Astrocyte (in vitro differentiated cells and primary cell): ENCODE results near the gene ETV6.

ENCODE experiments used
- EZH2 ChIP-seq: IDR thresholded peaks from 2 replicates; pipeline ENCODE4 v1.6.1; 2012; ENCODE audit warnings: mild to moderate bottlenecking, low read length, inconsistent platforms; ENCODE audit not compliant: insufficient read depth
- TF ChIP-seq, protein P1 (sequence below): IDR thresholded peaks from 2 replicates; pipeline ENCODE4 v1.5.1; 2011; ENCODE audit warnings: low read depth, mild to moderate bottlenecking, inconsistent platforms, low read length, moderate library complexity; ENCODE audit not compliant: insufficient read depth

- TF ChIP-seq, protein P1, sequence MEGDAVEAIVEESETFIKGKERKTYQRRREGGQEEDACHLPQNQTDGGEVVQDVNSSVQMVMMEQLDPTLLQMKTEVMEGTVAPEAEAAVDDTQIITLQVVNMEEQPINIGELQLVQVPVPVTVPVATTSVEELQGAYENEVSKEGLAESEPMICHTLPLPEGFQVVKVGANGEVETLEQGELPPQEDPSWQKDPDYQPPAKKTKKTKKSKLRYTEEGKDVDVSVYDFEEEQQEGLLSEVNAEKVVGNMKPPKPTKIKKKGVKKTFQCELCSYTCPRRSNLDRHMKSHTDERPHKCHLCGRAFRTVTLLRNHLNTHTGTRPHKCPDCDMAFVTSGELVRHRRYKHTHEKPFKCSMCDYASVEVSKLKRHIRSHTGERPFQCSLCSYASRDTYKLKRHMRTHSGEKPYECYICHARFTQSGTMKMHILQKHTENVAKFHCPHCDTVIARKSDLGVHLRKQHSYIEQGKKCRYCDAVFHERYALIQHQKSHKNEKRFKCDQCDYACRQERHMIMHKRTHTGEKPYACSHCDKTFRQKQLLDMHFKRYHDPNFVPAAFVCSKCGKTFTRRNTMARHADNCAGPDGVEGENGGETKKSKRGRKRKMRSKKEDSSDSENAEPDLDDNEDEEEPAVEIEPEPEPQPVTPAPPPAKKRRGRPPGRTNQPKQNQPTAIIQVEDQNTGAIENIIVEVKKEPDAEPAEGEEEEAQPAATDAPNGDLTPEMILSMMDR = no peak
- TF ChIP-seq EZH2 = no peak
Measured at GRCh38 chr12:11656550-11656949, 7.1 kb downstream of the ETV6 start.
